H1 (cell line): ENCODE measurements around the gene GNAO1. TPM values are rescaled to one million over a fixed set of nuclear protein-coding genes. Genes with fewer than 3 reads are reported as not detected.

Experiments
- CTCF ChIA-PET: fragments of 300-600 bp; sonication (Branson Sonifier 250); formaldehyde crosslinking; loops from one replicate; lab custom pipeline; 2021; ENCODE audit not compliant: partially characterized antibody; lab: Charles Lee
- POLR2A ChIA-PET: fragments of 300-600 bp; sonication (Branson Sonifier 250); formaldehyde crosslinking; loops from one replicate; lab custom pipeline; 2021; ENCODE audit warnings: inconsistent platforms; ENCODE audit not compliant: partially characterized antibody; lab: Charles Lee
- DNase-seq, 2 experiments: peaks; one replicate each; pipeline versions ENCODE4 v3.0.0 to v3.0.0-alpha.2; 2010 to 2022; ENCODE audit warnings: low spot score in 2 of 2, low read depth in 1 of 2, mixed read lengths in 1 of 2
- FAIRE-seq: peaks from 2 replicates; lab custom pipeline; 2011; peaks lifted over from hg19 to GRCh38; lab: Jason Lieb, UNC
- H2AFZ ChIP-seq: 2 replicates; pipeline ENCODE4 v1.8.1; 2012; ENCODE audit warnings: low read length, inconsistent platforms
- H2AK5ac ChIP-seq: 2 replicates; pipeline ENCODE4 v1.6.1; 2013; ENCODE audit warnings: low read depth, low read length
- H2BK120ac ChIP-seq: replicated peaks from 2 replicates; pipeline ENCODE3; 2013; ENCODE audit warnings: low read depth, low read length, inconsistent platforms
- H2BK12ac ChIP-seq: 2 replicates; pipeline ENCODE4 v1.6.1; 2013; ENCODE audit warnings: low read depth, low read length
- H2BK15ac ChIP-seq: 2 replicates; pipeline ENCODE4 v1.6.1; 2013; ENCODE audit warnings: low read length
- H2BK20ac ChIP-seq: 2 replicates; pipeline ENCODE4 v1.6.1; 2013; ENCODE audit warnings: low read length
- H2BK5ac ChIP-seq: 2 replicates; pipeline ENCODE4 v1.6.1; 2013; ENCODE audit warnings: low read depth, low read length
- H3K14ac ChIP-seq: 2 replicates; pipeline ENCODE4 v1.6.1; 2013; ENCODE audit warnings: inconsistent platforms; ENCODE audit not compliant: insufficient read length
- H3K18ac ChIP-seq: 2 replicates; pipeline ENCODE4 v1.6.1; 2013; ENCODE audit warnings: low read length; ENCODE audit errors: extremely low read depth
- H3K23ac ChIP-seq: 2 replicates; pipeline ENCODE4 v1.6.1; 2013; ENCODE audit warnings: inconsistent platforms; ENCODE audit not compliant: insufficient read length
- H3K23me2 ChIP-seq: 2 replicates; pipeline ENCODE4 v1.6.1; 2013; ENCODE audit warnings: low read depth, low read length
- H3K27ac ChIP-seq: 2 replicates; pipeline ENCODE4 v1.6.1; 2011; ENCODE audit warnings: low read depth, low read length, inconsistent platforms
- H3K27me3 ChIP-seq, 4 experiments: replicated peaks in 1 of 4; 1 replicate in 1 of 4; 2 replicates in 3 of 4; pipeline versions ENCODE4 v1.6.1 to v1.8.1; 2011 to 2013; ENCODE audit warnings: low read length in 3 of 4, mild to moderate bottlenecking in 3 of 4, inconsistent platforms in 2 of 4, mixed read lengths in 2 of 4, moderate library complexity in 1 of 4; ENCODE audit not compliant: control insufficient read depth in 3 of 4, insufficient read depth in 3 of 4; ENCODE audit errors: extremely low read depth in 1 of 4
- H3K36me3 ChIP-seq, 4 experiments: 2 replicates each; pipeline versions ENCODE4 v1.6.1 to v1.8.1; 2011 to 2013; ENCODE audit warnings: mild to moderate bottlenecking in 4 of 4, low read length in 3 of 4, moderate library complexity in 2 of 4, control low read depth in 1 of 4, inconsistent platforms in 1 of 4; ENCODE audit not compliant: insufficient read depth in 4 of 4, control insufficient read depth in 2 of 4
- H3K4ac ChIP-seq: replicated peaks from 2 replicates; pipeline ENCODE3; 2013; ENCODE audit warnings: low read length, low read depth, mixed read lengths, inconsistent platforms; ENCODE audit not compliant: insufficient read length
- H3K4me1 ChIP-seq, 4 experiments: replicated peaks in 1 of 4; 1 replicate in 1 of 4; 2 replicates in 3 of 4; pipeline versions ENCODE4 v1.6.1 to v1.8.1; 2011 to 2013; ENCODE audit warnings: low read length in 3 of 4, inconsistent platforms in 2 of 4, mixed read lengths in 1 of 4; ENCODE audit not compliant: insufficient read depth in 4 of 4, control insufficient read depth in 3 of 4
- H3K4me2 ChIP-seq, 2 experiments: 2 replicates each; pipeline versions ENCODE4 v1.6.1 to v1.8.1; 2011 to 2013; ENCODE audit warnings: low read depth in 2 of 2, low read length in 2 of 2, control low read depth in 1 of 2, inconsistent platforms in 1 of 2, mild to moderate bottlenecking in 1 of 2; ENCODE audit not compliant: insufficient read depth in 1 of 2
- H3K4me3 ChIP-seq, 4 experiments: fragments of 200-600, 300-600 bp in 1 of 4; sonication (generic), shearing (Covaris generic), sonication (Bioruptor Twin) in 1 of 4; 2 replicates each; pipeline versions ENCODE4 v1.5.1 to v1.8.1; 2011 to 2016; ENCODE audit warnings: low read length in 4 of 4, low read depth in 3 of 4, control low read depth in 2 of 4, inconsistent platforms in 2 of 4, mild to moderate bottlenecking in 2 of 4, mixed read lengths in 1 of 4, moderate library complexity in 1 of 4; ENCODE audit not compliant: insufficient read depth in 2 of 4; ENCODE audit errors: extremely low read depth in 1 of 4
- H3K56ac ChIP-seq: replicated peaks from 2 replicates; pipeline ENCODE3; 2013; ENCODE audit warnings: low read depth, mild to moderate bottlenecking, mixed read lengths, low read length, inconsistent platforms; ENCODE audit not compliant: insufficient read length
- H3K79me1 ChIP-seq: 2 replicates; pipeline ENCODE4 v1.6.1; 2013; ENCODE audit warnings: low read depth, low read length, control low read depth
- H3K79me2 ChIP-seq, 2 experiments: 2 replicates each; pipeline versions ENCODE4 v1.6.1 to v1.8.1; 2012 to 2013; ENCODE audit warnings: low read length in 2 of 2, mild to moderate bottlenecking in 2 of 2, inconsistent platforms in 1 of 2; ENCODE audit not compliant: insufficient read depth in 2 of 2, control insufficient read depth in 1 of 2
- H3K9ac ChIP-seq, 4 experiments: replicated peaks in 1 of 4; 1 replicate in 1 of 4; 2 replicates in 3 of 4; pipeline versions ENCODE4 v1.6.1 to v1.8.1; 2011 to 2013; ENCODE audit warnings: low read depth in 3 of 4, low read length in 3 of 4, control low read depth in 2 of 4, mild to moderate bottlenecking in 2 of 4, moderate library complexity in 2 of 4, inconsistent platforms in 1 of 4; ENCODE audit errors: extremely low read depth in 1 of 4
- H3K9me3 ChIP-seq, 2 experiments: 2 replicates each; pipeline versions ENCODE4 v1.6.1 to v1.8.1; 2012 to 2013; ENCODE audit warnings: mild to moderate bottlenecking in 2 of 2, moderate library complexity in 2 of 2, control low read depth in 1 of 2, inconsistent platforms in 1 of 2, low read depth in 1 of 2, low read length in 1 of 2, mixed read lengths in 1 of 2; ENCODE audit not compliant: insufficient read depth in 2 of 2
- H4K20me1 ChIP-seq, 2 experiments: replicated peaks in 1 of 2; 2 replicates each; pipeline versions ENCODE3 to v1.8.1; 2011 to 2013; ENCODE audit warnings: inconsistent platforms in 2 of 2, low read length in 2 of 2, mild to moderate bottlenecking in 1 of 2; ENCODE audit not compliant: insufficient read depth in 2 of 2, control insufficient read depth in 1 of 2
- H4K5ac ChIP-seq: 2 replicates; pipeline ENCODE4 v1.6.1; 2013; ENCODE audit warnings: low read length, low read depth, mixed read lengths, inconsistent platforms; ENCODE audit not compliant: insufficient read length
- H4K8ac ChIP-seq: 2 replicates; pipeline ENCODE4 v1.8.0; 2013; ENCODE audit warnings: mild to moderate bottlenecking, moderate library complexity, low read length, inconsistent platforms; ENCODE audit not compliant: insufficient read depth; ENCODE audit errors: extremely low read depth
- H4K91ac ChIP-seq: replicated peaks from 2 replicates; pipeline ENCODE3; 2013; ENCODE audit warnings: low read length, mixed read lengths, inconsistent platforms; ENCODE audit not compliant: insufficient read length
- BRCA1 ChIP-seq: IDR thresholded peaks from 2 replicates; pipeline ENCODE4 v1.6.1; 2012; ENCODE audit warnings: low read depth, low read length, improper control_type of control experiment
- GTF2F1 ChIP-seq: IDR thresholded peaks from 2 replicates; pipeline ENCODE4 v1.6.1; 2012; ENCODE audit warnings: low read depth, low read length, improper control_type of control experiment, borderline replicate concordance
- HDAC6 ChIP-seq: IDR thresholded peaks from one replicate; pipeline ENCODE4 v1.7.1; 2012; ENCODE audit warnings: low read depth, mild to moderate bottlenecking, inconsistent platforms, low read length, moderate library complexity
- JUN ChIP-seq: IDR thresholded peaks from 2 replicates; pipeline ENCODE4 v1.6.1; 2011; ENCODE audit warnings: low read depth, mild to moderate bottlenecking, improper control_type of control experiment, low read length
- KDM5A ChIP-seq: fragments of 200-600 bp; IDR thresholded peaks from 2 replicates; pipeline ENCODE4 v1.7.1; 2012; ENCODE audit warnings: mild to moderate bottlenecking, low read length, inconsistent platforms, mixed read lengths
- POLR2AphosphoS5 ChIP-seq: IDR thresholded peaks from 2 replicates; pipeline ENCODE4 v1.6.1; 2011; ENCODE audit warnings: low read depth, low read length
- POU5F1 ChIP-seq: IDR thresholded peaks from 2 replicates; pipeline ENCODE4 v1.6.1; 2011; ENCODE audit warnings: low read depth, mild to moderate bottlenecking, low read length, moderate library complexity
- SP1 ChIP-seq: IDR thresholded peaks from 2 replicates; pipeline ENCODE4 v1.6.1; 2011; ENCODE audit warnings: low read depth, low read length
- YY1 ChIP-seq: IDR thresholded peaks from 2 replicates; pipeline ENCODE4 v1.6.1; 2011; ENCODE audit warnings: low read depth, mild to moderate bottlenecking, low read length
- WGBS, 2 experiments: shearing (Covaris generic) in 1 of 2; methylation state at CpG; one replicate each; pipeline versions ENCODE4 v1.1.6 to v1.1.7; 2013 to 2015; ENCODE audit warnings: low lambda C conversion rate in 2 of 2, mixed read lengths in 2 of 2, inconsistent platforms in 1 of 2, low coverage in 1 of 2, missing lambda C conversion rate in 1 of 2; ENCODE audit not compliant: insufficient replicate concordance in 2 of 2, insufficient coverage in 1 of 2, insufficient read length in 1 of 2; ENCODE audit errors: extremely low coverage in 1 of 2, missing lambda C conversion rate in 1 of 2; 5-methylcytosine and 5-hydroxymethylcytosine counted together
- polyA plus RNA-seq, 7 experiments: library from polyadenylated mRNA; depleted of rRNA in 3 of 7; stranded (reverse) in 5 of 7; unstranded in 2 of 7; fragments of >200 nt in 5 of 7; fragments of 200-250 nt in 2 of 7; gene quantifications; 1 replicate in 5 of 7; 2 replicates in 1 of 7; 4 replicates in 1 of 7; pipeline versions ENCODE4 v1.2.1 to v1.2.3, GENCODE V29; 2011 to 2013; ENCODE audit warnings: missing spikeins in 2 of 7, mixed read lengths in 2 of 7
- total RNA-seq: library from RNA; stranded (reverse); fragmentation: NEBNext Ultra II Directional; extraction: Animal tissue kit (Norgen Biotek cat#: 25700); gene quantifications from 2 replicates; pipeline ENCODE4 v1.2.1, GENCODE V29; 2021

GNAO1 gene
- total and polyA plus RNA-seq, 2 of the 8 experiments (the other 6 are each of a cell fraction or from before 2014, with no cell fraction given) = 6.7 to 34.4 TPM

DNA sequence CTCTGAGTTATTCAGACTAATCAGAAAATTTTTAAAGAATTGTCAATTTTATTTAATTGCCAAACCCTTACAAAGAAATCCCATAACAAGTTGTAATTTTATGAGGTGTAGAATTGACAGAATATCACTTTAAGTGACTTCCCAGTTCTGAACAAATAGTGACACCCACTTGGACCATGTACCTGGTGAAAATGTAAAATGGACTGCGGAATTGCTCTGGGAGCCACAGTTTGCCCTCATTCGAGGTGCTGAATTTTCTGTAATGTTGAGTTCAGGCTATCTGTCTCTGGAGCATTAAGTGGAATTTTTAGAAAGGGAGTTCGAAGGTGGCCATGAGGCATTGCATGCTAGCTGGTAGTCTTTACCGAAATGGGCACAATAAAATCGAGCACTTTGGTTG lies 5.1 kb downstream of the GNAO1 start:
- Histone ChIP-seq H3K27me3 (peaks cover 0 to 15% (median 9%) of the 10 kb centered on the region in 4 experiments; a peak in 6 of 7 replicates), H4K5ac (no peak overlapping the region), H3K9me3 (no peaks in the 10 kb centered on the region), H3K4me3 (no peak overlapping the region), H2AK5ac (no peak overlapping the region), H3K14ac (no peak overlapping the region), H3K79me1 (peaks cover 8% of the 10 kb centered on the region; the same call in 1 of the 2 replicates), H2BK120ac (no peak overlapping the region), H4K8ac (no peak overlapping the region), H3K18ac (no peak overlapping the region), H2BK15ac (no peak overlapping the region), H3K4me1 (peaks cover 17 to 29% (median 22%) of the 10 kb centered on the region in 4 experiments), H3K79me2 (peaks cover 0 to 32% of the 10 kb centered on the region in 2 experiments; a peak in 3 of 4 replicates), H3K23me2 (peaks cover 14% of the 10 kb centered on the region; the same call in 1 of the 2 replicates), H3K56ac (no peak overlapping the region), H3K9ac (no peak overlapping the region), H2AFZ (no peak overlapping the region), H3K27ac (no peak overlapping the region), H4K91ac (no peak overlapping the region), H3K4ac (no peak overlapping the region), H4K20me1 (peaks cover 4 to 8% of the 10 kb centered on the region in 2 experiments), H3K4me2 (peak overlapping the region in 1 of 2 experiments; percentile 79; a peak in 1 of 4 replicates), H2BK5ac (no peak overlapping the region), H2BK20ac (no peak overlapping the region), H3K23ac (no peak overlapping the region), H3K36me3 (no peaks in the 10 kb centered on the region), H2BK12ac (no peak overlapping the region)
- DNase-seq (no peak), FAIRE-seq (no peak)
- CTCF ChIA-PET = interaction anchor here (1.7 to 3.3 kb wide), 4 partner anchors 11 to 84 kb away, joined by 3 to 11 read pairs (median 6); no protein-coding TSS in a partner anchor
- 88% methylated on average over 5 of the region's 5 CpGs; no CpG with 5 or more reads in 1 of the 2 experiments for WGBS, 2 experiments
- POLR2A ChIA-PET = no interaction called here
- TF ChIP-seq YY1 (no peak), POU5F1 (no peak), GTF2F1 (no peak), BRCA1 (no peak), HDAC6 (no peak), JUN (no peak), SP1 (no peak), KDM5A (no peak), POLR2AphosphoS5 (no peak)
